GM10266 (cell line): Measurements from ENCODE around the gene GOLIM4.

Source experiments
- DNase-seq: peaks from one replicate; pipeline ENCODE4 v3.0.0; 2012; ENCODE audit errors: extremely low spot score
- CTCF ChIP-seq: IDR thresholded peaks from 2 replicates; pipeline ENCODE4 v1.5.1; 2012; ENCODE audit warnings: mild to moderate bottlenecking, low read depth; ENCODE audit not compliant: control insufficient read depth, insufficient read depth; ENCODE audit errors: missing control alignments

Gene GOLIM4

GRCh38 chr3:167996514-167996913 is 99.2 kb downstream of the GOLIM4 start:
- no peak for TF ChIP-seq CTCF
- DNase-seq, result no peak

GRCh38 chr3:167992381-167992780 is 103.3 kb downstream of the GOLIM4 start:
- DNase-seq, result no peak
- TF ChIP-seq CTCF, result no peak

- no peak for DNase-seq
- TF ChIP-seq CTCF, result no peak
Measured at GRCh38 chr3:167991213-167991612, 104.5 kb downstream of the GOLIM4 start.

GRCh38 chr3:167989999-167990398 is 105.7 kb downstream of the GOLIM4 start:
- no peak for DNase-seq
- TF ChIP-seq CTCF, result no peak

- TF ChIP-seq CTCF, result no peak
- DNase-seq, result no peak
Measured at GRCh38 chr3:167989066-167989465, 106.7 kb downstream of the GOLIM4 start.

GRCh38 chr3:167983583-167983982 is 112.1 kb downstream of the GOLIM4 start:
- TF ChIP-seq CTCF, result no peak
- DNase-seq, result no peak

GRCh38 chr3:167978486-167978885 is 117.2 kb downstream of the GOLIM4 start:
- TF ChIP-seq CTCF, result no peak
- no peak for DNase-seq
